Activated CD4-positive, alpha-beta memory T cell treated with anti-CD3 and anti-CD28 coated beads, Interleukin-2, amount 10 ng/mL, durations not matched to agents 7 days and 5 days (primary cell): ENCODE data around the gene NEU2. TPM values are rescaled to one million over a fixed set of nuclear protein-coding genes. Genes with fewer than 3 reads are reported as not detected.

Source experiments
- total RNA-seq, 2 experiments: library from RNA; stranded (reverse); gene quantifications; one replicate each; pipeline ENCODE4 v1.2.3, GENCODE V29; 2021

Gene NEU2
- total RNA-seq, 2 experiments from 2014 or later: not detected

Other genes starting within 250 kb of the NEU2 start
- 1 to 10 TPM; 1.3 to 1.9 TPM for gene SNORC, start 162.4 kb upstream of the NEU2 start, total RNA-seq
- gene NGEF, start 19.4 kb upstream of the NEU2 start, total RNA-seq: under 1 TPM; 0.48 to 0.58 TPM
- gene INPP5D, start 27.7 kb downstream of the NEU2 start, total RNA-seq: 100 to 1,000 TPM; 157 to 163 TPM
- gene ATG16L1, start 219.0 kb downstream of the NEU2 start, total RNA-seq: 10 to 100 TPM; 55.9 to 58.9 TPM